IMR-90 (cell line): Measurements from ENCODE around the gene ZNF641. TPM values are rescaled to one million over a fixed set of nuclear protein-coding genes. Genes with fewer than 3 reads are reported as not detected.
"Not testable (repeated sequence)": the region's sequence is repeated elsewhere in the genome, so short reads cannot be mapped to it uniquely, and the experiment has no call there.

Experiments used
- ATAC-seq: fragments of 200-7000 bp; cut with Tn5 transposase; 2 replicates; pipeline ENCODE4 v1.9.1; 2020; ENCODE audit warnings: low read depth, mild to moderate bottlenecking, moderate library complexity
- BruUV-seq: library from RNA; stranded (reverse); fragments of 400-500 nt; replicated peaks from 2 replicates; lab custom pipeline; 2021; lab: Mats Ljungman, UMichigan
- CTCF ChIA-PET: fragments of 300-600 bp; formaldehyde crosslinking; extraction: SDS; loops from one replicate; lab custom pipeline; 2021; ENCODE audit warnings: antibody characterized with exemption; lab: Yijun Ruan, JAX
- POLR2A ChIA-PET: fragments of 300-600 bp; sonication (Branson Sonifier 250); formaldehyde crosslinking; loops from one replicate; lab custom pipeline; 2022; ENCODE audit warnings: antibody characterized with exemption; ENCODE audit not compliant: unreplicated experiment; lab: Charles Lee
- DNase-seq: peaks from one replicate; pipeline ENCODE4 v3.0.0; 2013
- H2AFZ ChIP-seq: replicated peaks from 2 replicates; pipeline ENCODE3; 2013; ENCODE audit warnings: low read length, mild to moderate bottlenecking; ENCODE audit not compliant: poor library complexity
- H2AK5ac ChIP-seq: 2 replicates; pipeline ENCODE4 v1.6.1; 2013; ENCODE audit warnings: low read depth, low read length, inconsistent platforms
- H2AK9ac ChIP-seq: replicated peaks from 2 replicates; pipeline ENCODE3; 2013; ENCODE audit warnings: mild to moderate bottlenecking, low read depth, low read length, moderate library complexity; ENCODE audit not compliant: poor library complexity
- H2BK120ac ChIP-seq: 2 replicates; pipeline ENCODE4 v1.6.1; 2013; ENCODE audit warnings: low read depth, low read length, inconsistent platforms
- H2BK15ac ChIP-seq: 3 replicates; pipeline ENCODE4 v1.6.1; 2013; ENCODE audit warnings: low read depth, low read length, inconsistent platforms
- H2BK20ac ChIP-seq: 2 replicates; pipeline ENCODE4 v1.6.1; 2013; ENCODE audit warnings: low read depth, mild to moderate bottlenecking, inconsistent platforms, low read length, moderate library complexity
- H2BK5ac ChIP-seq: 2 replicates; pipeline ENCODE4 v1.6.1; 2013; ENCODE audit warnings: mild to moderate bottlenecking, low read depth, low read length, inconsistent platforms; ENCODE audit not compliant: poor library complexity, severe bottlenecking
- H3K14ac ChIP-seq: replicated peaks from 2 replicates; pipeline ENCODE4 v1.6.1; 2013; ENCODE audit warnings: low read depth, low read length, inconsistent platforms
- H3K18ac ChIP-seq: 2 replicates; pipeline ENCODE4 v1.6.1; 2013; ENCODE audit warnings: low read depth, low read length, control low read depth
- H3K23ac ChIP-seq: 2 replicates; pipeline ENCODE4 v1.6.1; 2013; ENCODE audit warnings: low read depth, low read length, inconsistent platforms
- H3K27ac ChIP-seq: 2 replicates; pipeline ENCODE4 v1.5.1; 2013; ENCODE audit warnings: mild to moderate bottlenecking, control low read depth, low read length; ENCODE audit not compliant: insufficient read depth
- H3K27me3 ChIP-seq: 2 replicates; pipeline ENCODE4 v1.6.1; 2013; ENCODE audit warnings: low read length; ENCODE audit not compliant: control insufficient read depth, insufficient read depth
- H3K36me3 ChIP-seq: 2 replicates; pipeline ENCODE4 v1.6.1; 2013; ENCODE audit warnings: low read length, mixed read lengths; ENCODE audit not compliant: control insufficient read depth, insufficient read depth
- H3K4ac ChIP-seq: 2 replicates; pipeline ENCODE4 v1.6.1; 2013; ENCODE audit warnings: low read depth, low read length, inconsistent platforms
- H3K4me1 ChIP-seq: 2 replicates; pipeline ENCODE4 v1.6.1; 2013; ENCODE audit warnings: low read length, mixed read lengths; ENCODE audit not compliant: control insufficient read depth, insufficient read depth
- H3K4me2 ChIP-seq: 2 replicates; pipeline ENCODE4 v1.6.1; 2013; ENCODE audit warnings: low read depth, mild to moderate bottlenecking, control low read depth, low read length, moderate library complexity
- H3K4me3 ChIP-seq: 2 replicates; pipeline ENCODE4 v1.5.1; 2013; ENCODE audit warnings: low read depth, mild to moderate bottlenecking, control low read depth, low read length, moderate library complexity; ENCODE audit not compliant: insufficient read depth
- H3K56ac ChIP-seq: 2 replicates; pipeline ENCODE4 v1.6.1; 2013; ENCODE audit warnings: low read length, inconsistent platforms; ENCODE audit not compliant: insufficient read depth; ENCODE audit errors: extremely low read depth
- H3K79me1 ChIP-seq, 2 experiments: 2 replicates each; pipeline ENCODE4 v1.6.1; 2013; ENCODE audit warnings: low read length in 2 of 2, inconsistent platforms in 1 of 2, low read depth in 1 of 2
- H3K9ac ChIP-seq: 2 replicates; pipeline ENCODE4 v1.6.1; 2013; ENCODE audit warnings: low read depth, low read length, control low read depth
- H3K9me1 ChIP-seq: 2 replicates; pipeline ENCODE4 v1.6.1; 2013; ENCODE audit warnings: low read length, inconsistent platforms; ENCODE audit not compliant: insufficient read depth
- H3K9me3 ChIP-seq: 2 replicates; pipeline ENCODE4 v1.6.1; 2013; ENCODE audit warnings: low read length; ENCODE audit not compliant: control insufficient read depth, insufficient read depth
- H4K20me1 ChIP-seq: 2 replicates; pipeline ENCODE4 v1.6.1; 2013; ENCODE audit warnings: low read length, inconsistent platforms; ENCODE audit not compliant: insufficient read depth
- H4K5ac ChIP-seq: 2 replicates; pipeline ENCODE4 v1.6.1; 2013; ENCODE audit warnings: mild to moderate bottlenecking, low read depth, low read length, control low read depth
- H4K8ac ChIP-seq, 2 experiments: 2 replicates each; pipeline ENCODE4 v1.6.1; 2013; ENCODE audit warnings: low read depth in 2 of 2, low read length in 2 of 2, control low read depth in 1 of 2, inconsistent platforms in 1 of 2
- H4K91ac ChIP-seq: 2 replicates; pipeline ENCODE4 v1.6.1; 2013; ENCODE audit warnings: low read depth, low read length, inconsistent platforms; ENCODE audit not compliant: insufficient read depth
- MAZ ChIP-seq: IDR thresholded peaks from 2 replicates; pipeline ENCODE4 v1.6.1; 2012; ENCODE audit warnings: low read depth, mild to moderate bottlenecking, low read length, improper control_type of control experiment, moderate library complexity, borderline replicate concordance
- MXI1 ChIP-seq: IDR thresholded peaks from 2 replicates; pipeline ENCODE4 v1.6.1; 2012; ENCODE audit warnings: low read depth, mild to moderate bottlenecking, low read length, moderate library complexity, borderline replicate concordance
- NFE2L2 ChIP-seq: fragments of 150-350 bp; IDR thresholded peaks from 2 replicates; pipeline ENCODE4 v1.6.1; 2016; ENCODE audit warnings: low read depth, mild to moderate bottlenecking, low read length
- RAD21 ChIP-seq: IDR thresholded peaks from 2 replicates; pipeline ENCODE4 v1.6.1; 2012; ENCODE audit warnings: low read length, improper control_type of control experiment
- RCOR1 ChIP-seq: IDR thresholded peaks from 2 replicates; pipeline ENCODE4 v1.6.1; 2012; ENCODE audit warnings: mild to moderate bottlenecking, low read length, improper control_type of control experiment; ENCODE audit not compliant: insufficient replicate concordance
- RFX5 ChIP-seq: IDR thresholded peaks from 2 replicates; pipeline ENCODE4 v1.8.0; 2012; ENCODE audit warnings: low read depth, mild to moderate bottlenecking, low read length, moderate library complexity
- WGBS, 2 experiments: methylation state at CpG; one replicate each; pipeline versions ENCODE4 v1.1.5 to v1.1.7; 2013; ENCODE audit warnings: missing lambda C conversion rate in 2 of 2; ENCODE audit not compliant: insufficient read length in 1 of 2; ENCODE audit errors: extremely low coverage in 2 of 2; 5-methylcytosine and 5-hydroxymethylcytosine counted together
- dilution Hi-C: fragments of 300-500 bp; cut with HindIII; formaldehyde crosslinking; loops from one replicate; pipeline ENCODE4 v1.14.3; 2018; ENCODE audit warnings: low sequenced_read_pairs; ENCODE audit not compliant: unreplicated experiment
- in situ Hi-C: fragments of 300-500 bp; cut with MboI; formaldehyde crosslinking; loops from 3 replicates; pipeline ENCODE4 v1.14.3; 2019; ENCODE audit warnings: low sequenced_read_pairs, inconsistent platforms, mixed read lengths
- intact Hi-C: fragments of 100-400 bp; cut with micrococcal nuclease; formaldehyde crosslinking; loops from 2 replicates; pipeline ENCODE4 v1.10.0; 2022
- polyA plus RNA-seq, 3 experiments: library from polyadenylated mRNA; depleted of rRNA; stranded (reverse); fragments of >200 nt; gene quantifications; 2 replicates each; pipeline ENCODE4 v1.2.3, GENCODE V29; 2012; ENCODE audit warnings: low replicate concordance in 1 of 3
- total RNA-seq: library from RNA; depleted of rRNA; stranded (reverse); fragments of >200 nt; gene quantifications from 2 replicates; pipeline ENCODE4 v1.2.3, GENCODE V29; 2012

ZNF641 gene
- total and polyA plus RNA-seq, 2 of the 4 experiments (the other 2 are of a cell fraction) = 2.5 to 5.2 TPM

- TF ChIP-seq RCOR1 (no peak), NFE2L2 (no peak), MAZ (no peak), RAD21 (no peak), MXI1 (no peak), RFX5 (no peak)
- Histone ChIP-seq H3K4me3 (no peak overlapping the region), H3K27ac (no peak overlapping the region), H2BK20ac (no peak overlapping the region), H2BK120ac (no peak overlapping the region), H3K4me2 (no peak overlapping the region), H4K5ac (no peak overlapping the region), H4K8ac (no peak overlapping the region), H2BK15ac (no peak overlapping the region), H3K4ac (no peak overlapping the region), H3K23ac (no peak overlapping the region), H3K36me3 (no peaks in the 10 kb centered on the region), H3K9ac (no peak overlapping the region), H2AK9ac (no peak overlapping the region), H3K27me3 (no peaks in the 10 kb centered on the region; the same call in 1 of the 2 replicates), H2BK5ac (no peak overlapping the region), H4K91ac (no peak overlapping the region), H3K9me3 (no peaks in the 10 kb centered on the region), H3K4me1 (no peaks in the 10 kb centered on the region), H2AK5ac (no peak overlapping the region), H3K56ac (no peak overlapping the region), H3K9me1 (no peaks in the 10 kb centered on the region), H4K20me1 (no peaks in the 10 kb centered on the region), H2AFZ (no peak overlapping the region), H3K14ac (no peak overlapping the region), H3K18ac (no peak overlapping the region), H3K79me1 (no peaks in the 10 kb centered on the region)
- dilution Hi-C loops (no loop called here), in situ Hi-C loops (no loop called here), intact Hi-C loops (no loop called here)
- DNase-seq = no peak
- no TSS peak for BruUV-seq
- ChIA-PET POLR2A (no interaction called here), CTCF (no interaction called here)
- no CpG with 5 or more reads among the region's 5 CpGs for WGBS, 2 experiments
- no peak for ATAC-seq
Measured at GRCh38 chr12:48334808-48335207, 15.9 kb downstream of the ZNF641 start.

GRCh38 chr12:48333680-48334079 is 17.0 kb downstream of the ZNF641 start:
- H2BK5ac ChIP-seq, H3K4me2 ChIP-seq, H3K9me3 ChIP-seq, H3K4ac ChIP-seq, H3K9me1 ChIP-seq, H3K4me1 ChIP-seq, H3K4me3 ChIP-seq, CTCF ChIA-PET, H4K5ac ChIP-seq, ATAC-seq, H4K20me1 ChIP-seq, H2AFZ ChIP-seq, H2BK20ac ChIP-seq, H3K27ac ChIP-seq, POLR2A ChIA-PET, H3K36me3 ChIP-seq, H2AK5ac ChIP-seq, in situ Hi-C loops, H3K27me3 ChIP-seq, H3K18ac ChIP-seq, dilution Hi-C loops, H2BK120ac ChIP-seq, DNase-seq, intact Hi-C loops, H4K8ac ChIP-seq, H2BK15ac ChIP-seq, H4K91ac ChIP-seq, H3K9ac ChIP-seq, H2AK9ac ChIP-seq, H3K79me1 ChIP-seq, H3K14ac ChIP-seq, BruUV-seq, H3K56ac ChIP-seq, H3K23ac ChIP-seq: not testable (repeated sequence)
- no CpG with 5 or more reads among the region's 26 CpGs for WGBS, 2 experiments
